A549 (cell line): ENCODE results near the gene R3HDM2. TPM values are rescaled to one million over a fixed set of nuclear protein-coding genes. Genes with fewer than 3 reads are reported as not detected.

Source experiments
- ATAC-seq, 2 experiments: fragments of 200-7000 bp in 1 of 2; fragments of >200 bp in 1 of 2; cut with Nextera tagmentation in 1 of 2; cut with Tn5 transposase in 1 of 2; 3 replicates each; pipeline versions ENCODE4 v1.8.0 to v1.9.1; 2018 to 2020; ENCODE audit warnings: mild to moderate bottlenecking in 1 of 2, moderate library complexity in 1 of 2
- CTCF ChIA-PET: fragments of 300-600 bp; sonication (Branson Sonifier 250); formaldehyde crosslinking; extraction: SDS; loops from one replicate; lab custom pipeline; 2021; ENCODE audit warnings: antibody characterized with exemption, inconsistent platforms; lab: Yijun Ruan, JAX
- POLR2A ChIA-PET: fragments of 350-600 bp; formaldehyde crosslinking; extraction: SDS; loops from one replicate; lab custom pipeline; 2021; ENCODE audit warnings: antibody characterized with exemption, inconsistent platforms; lab: Yijun Ruan, JAX
- DNase-seq, 2 experiments: peaks; one replicate each; pipeline versions ENCODE4 v3.0.0 to v3.0.0-alpha.2; 2011 to 2016; ENCODE audit warnings: low read depth in 1 of 2, low spot score in 1 of 2
- FAIRE-seq: peaks from 2 replicates; lab custom pipeline; 2011; peaks lifted over from hg19 to GRCh38; lab: Jason Lieb, UNC
- H3K27ac ChIP-seq, 2 experiments: fragments of >200 bp; sonication (Bioruptor Twin); formaldehyde crosslinking; 3 replicates each; pipeline ENCODE4 v1.5.1; 2016 to 2017
- H3K4me1 ChIP-seq: fragments of >200 bp; sonication (Bioruptor Twin); formaldehyde crosslinking; 3 replicates; pipeline ENCODE4 v1.6.1; 2016
- H3K4me2 ChIP-seq: fragments of >200 bp; sonication (Bioruptor Twin); formaldehyde crosslinking; 3 replicates; pipeline ENCODE4 v1.6.1; 2016
- H3K4me3 ChIP-seq: fragments of >200 bp; sonication (Bioruptor Twin); formaldehyde crosslinking; 3 replicates; pipeline ENCODE4 v1.5.1; 2016
- H3K9me3 ChIP-seq: fragments of >200 bp; sonication (Bioruptor Twin); formaldehyde crosslinking; 3 replicates; pipeline ENCODE4 v1.6.1; 2016
- ATOH8 ChIP-seq: fragments of 250-450 bp; sonication (Bioruptor Pico); IDR thresholded peaks from 2 replicates; pipeline ENCODE4 v1.5.0; 2020; ENCODE audit warnings: low read depth, mild to moderate bottlenecking, moderate library complexity
- CBX2 ChIP-seq: fragments of 200-600 bp; sonication (generic); IDR thresholded peaks from 2 replicates; pipeline ENCODE4 v1.6.1; 2016; ENCODE audit warnings: low read depth, mild to moderate bottlenecking, borderline replicate concordance
- CBX8 ChIP-seq: fragments of 200-600 bp; sonication (generic); IDR thresholded peaks from 2 replicates; pipeline ENCODE4 v1.6.1; 2016
- CHD2 ChIP-seq: fragments of 150-350 bp; IDR thresholded peaks from 2 replicates; pipeline ENCODE4 v1.6.1; 2014; ENCODE audit warnings: low read length; ENCODE audit not compliant: partially characterized antibody
- CTCF ChIP-seq: fragments of >200 bp; sonication (Bioruptor Twin); formaldehyde crosslinking; IDR thresholded peaks from 3 replicates; pipeline ENCODE4 v1.5.1; 2016
- ESRRA ChIP-seq: fragments of 150-350 bp; IDR thresholded peaks from 2 replicates; pipeline ENCODE4 v1.6.1; 2014; ENCODE audit warnings: mild to moderate bottlenecking, low read length, borderline replicate concordance
- FOSB ChIP-seq: fragments of 250-450 bp; sonication (Bioruptor Pico); IDR thresholded peaks from 2 replicates; pipeline ENCODE4 v1.5.0; 2020; ENCODE audit warnings: mild to moderate bottlenecking, moderate library complexity
- FOXS1 ChIP-seq: fragments of 250-450 bp; sonication (Bioruptor Pico); IDR thresholded peaks from 2 replicates; pipeline ENCODE4 v1.5.0; 2020; ENCODE audit warnings: mild to moderate bottlenecking, moderate library complexity
- GATA3 ChIP-seq: IDR thresholded peaks from 2 replicates; pipeline ENCODE4 v1.6.1; 2012; ENCODE audit warnings: borderline replicate concordance
- HEYL ChIP-seq: fragments of 250-450 bp; sonication (Bioruptor Pico); IDR thresholded peaks from 2 replicates; pipeline ENCODE4 v1.8.0; 2021; ENCODE audit warnings: mild to moderate bottlenecking, moderate library complexity
- JUN ChIP-seq, 2 experiments: fragments of >200 bp; sonication (Bioruptor Twin); formaldehyde crosslinking; IDR thresholded peaks; 2 replicates in 1 of 2; 3 replicates in 1 of 2; pipeline ENCODE4 v1.6.1; 2016 to 2017
- MAFK ChIP-seq: fragments of 450-650 bp; IDR thresholded peaks from 2 replicates; pipeline ENCODE4 v1.6.1; 2014; ENCODE audit not compliant: partially characterized antibody
- MAX ChIP-seq: IDR thresholded peaks from 2 replicates; pipeline ENCODE4 v1.6.1; 2012
- NFE2L2 ChIP-seq: fragments of 150-350 bp; conservative IDR thresholded peaks from 2 replicates; pipeline ENCODE4 v1.6.1; 2014; ENCODE audit warnings: low read length
- NPAS2 ChIP-seq: fragments of 250-450 bp; sonication (Bioruptor Pico); IDR thresholded peaks from 2 replicates; pipeline ENCODE4 v1.8.0; 2022; ENCODE audit warnings: mild to moderate bottlenecking, moderate library complexity, borderline replicate concordance
- PBX3 ChIP-seq: IDR thresholded peaks from 2 replicates; pipeline ENCODE4 v1.6.1; 2012
- POLR2A ChIP-seq: IDR thresholded peaks from 2 replicates; pipeline ENCODE4 v1.6.1; 2012; ENCODE audit warnings: mild to moderate bottlenecking, low read length
- RNF2 ChIP-seq: fragments of 200-600 bp; sonication (generic); IDR thresholded peaks from 2 replicates; pipeline ENCODE4 v1.6.1; 2016; ENCODE audit warnings: low read depth, mild to moderate bottlenecking, antibody characterized with exemption, moderate library complexity, borderline replicate concordance
- SREBF2 ChIP-seq: fragments of 450-650 bp; IDR thresholded peaks from 2 replicates; pipeline ENCODE4 v1.6.1; 2014; ENCODE audit warnings: mild to moderate bottlenecking, moderate library complexity
- TFCP2L1 ChIP-seq: fragments of 250-450 bp; sonication (Bioruptor Pico); IDR thresholded peaks from 2 replicates; pipeline ENCODE4 v1.5.0; 2021; ENCODE audit warnings: mild to moderate bottlenecking
- WGBS: methylation state at CpG from one replicate; pipeline ENCODE4 v1.1.6; 2017; ENCODE audit errors: missing lambda C conversion rate; 5-methylcytosine and 5-hydroxymethylcytosine counted together
- polyA plus RNA-seq, 4 experiments: library from polyadenylated mRNA; depleted of rRNA in 3 of 4; stranded (reverse); fragments of >200 nt; fragmentation: RNase III in 1 of 4; extraction: RNeasy Plus Mini Kit Qiagen cat#74134 plus additional on column Dnase treatment in 1 of 4; gene quantifications; 2 replicates in 3 of 4; 3 replicates in 1 of 4; pipeline ENCODE4 v1.2.3, GENCODE V29; 2011 to 2017
- TF ChIP-seq, protein P1 (sequence below): fragments of 200-600 bp; sonication (generic); IDR thresholded peaks from 2 replicates; pipeline ENCODE4 v1.6.1; 2016; ENCODE audit warnings: antibody characterized with exemption, mild to moderate bottlenecking, moderate library complexity
- TF ChIP-seq, protein P2 (sequence below): fragments of 150-350 bp; IDR thresholded peaks from 2 replicates; pipeline ENCODE4 v1.6.1; 2014; ENCODE audit warnings: low read depth, mild to moderate bottlenecking, low read length

R3HDM2 gene
- polyA plus RNA-seq, 2 of the 4 experiments (the other 2 are of a cell fraction): 14.0 to 30.6 TPM

DNA sequence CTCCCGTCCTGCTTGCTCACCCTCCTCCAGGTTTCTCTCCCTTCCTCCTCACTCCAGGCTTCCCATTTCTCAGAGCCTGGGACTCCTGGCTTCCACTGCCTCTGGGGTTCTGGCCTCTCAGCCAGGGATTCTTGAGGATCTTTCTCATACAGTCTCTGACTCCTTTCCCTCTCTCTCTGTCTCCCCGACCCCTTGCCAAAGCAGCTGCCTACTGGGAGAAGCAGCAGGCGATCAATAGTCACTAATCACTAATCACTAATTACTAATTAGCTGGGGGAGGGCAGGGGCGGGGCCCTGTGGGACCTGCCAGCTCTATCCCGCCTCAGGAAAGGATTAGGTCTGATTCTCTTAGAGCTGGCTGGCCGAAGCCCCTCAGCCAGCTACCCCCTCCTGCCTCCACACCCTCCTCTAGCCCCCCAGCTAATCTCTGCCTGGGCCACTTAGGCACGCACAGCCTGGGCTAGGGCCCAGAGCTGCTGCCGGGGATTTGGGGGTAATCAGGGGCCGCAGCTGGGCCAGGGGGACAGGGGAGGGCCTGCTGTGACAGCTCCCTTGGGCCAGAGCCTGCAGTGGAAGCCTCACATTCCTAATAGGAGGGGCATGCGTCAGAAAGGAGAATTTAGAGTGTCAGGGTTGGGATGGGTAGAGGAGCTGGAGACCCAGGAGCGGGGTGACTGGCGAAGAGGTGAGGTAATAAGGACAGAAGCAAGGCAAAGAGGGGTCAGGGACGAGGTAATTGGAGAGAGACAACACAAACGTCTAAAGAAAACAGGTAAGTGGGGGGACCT lies 211.4 kb downstream of the R3HDM2 start:
- no peak for FAIRE-seq
- ATAC-seq: no peak
- Histone ChIP-seq H3K4me2 (no peak overlapping the region), H3K4me3 (no peak overlapping the region), H3K9me3 (no peaks in the 10 kb centered on the region), H3K4me1 (peaks cover 17% of the 10 kb centered on the region; the same call in 2 of the 3 replicates), H3K27ac (no peak overlapping the region)
- POLR2A ChIA-PET: no interaction called here
- CTCF ChIA-PET: interaction anchor here (0.6 to 8.5 kb wide), 2 partner anchors 16 to 44 kb away, joined by 3 to 615 read pairs; partner anchors contain the start of gene SHMT2
- TF ChIP-seq, protein P1, sequence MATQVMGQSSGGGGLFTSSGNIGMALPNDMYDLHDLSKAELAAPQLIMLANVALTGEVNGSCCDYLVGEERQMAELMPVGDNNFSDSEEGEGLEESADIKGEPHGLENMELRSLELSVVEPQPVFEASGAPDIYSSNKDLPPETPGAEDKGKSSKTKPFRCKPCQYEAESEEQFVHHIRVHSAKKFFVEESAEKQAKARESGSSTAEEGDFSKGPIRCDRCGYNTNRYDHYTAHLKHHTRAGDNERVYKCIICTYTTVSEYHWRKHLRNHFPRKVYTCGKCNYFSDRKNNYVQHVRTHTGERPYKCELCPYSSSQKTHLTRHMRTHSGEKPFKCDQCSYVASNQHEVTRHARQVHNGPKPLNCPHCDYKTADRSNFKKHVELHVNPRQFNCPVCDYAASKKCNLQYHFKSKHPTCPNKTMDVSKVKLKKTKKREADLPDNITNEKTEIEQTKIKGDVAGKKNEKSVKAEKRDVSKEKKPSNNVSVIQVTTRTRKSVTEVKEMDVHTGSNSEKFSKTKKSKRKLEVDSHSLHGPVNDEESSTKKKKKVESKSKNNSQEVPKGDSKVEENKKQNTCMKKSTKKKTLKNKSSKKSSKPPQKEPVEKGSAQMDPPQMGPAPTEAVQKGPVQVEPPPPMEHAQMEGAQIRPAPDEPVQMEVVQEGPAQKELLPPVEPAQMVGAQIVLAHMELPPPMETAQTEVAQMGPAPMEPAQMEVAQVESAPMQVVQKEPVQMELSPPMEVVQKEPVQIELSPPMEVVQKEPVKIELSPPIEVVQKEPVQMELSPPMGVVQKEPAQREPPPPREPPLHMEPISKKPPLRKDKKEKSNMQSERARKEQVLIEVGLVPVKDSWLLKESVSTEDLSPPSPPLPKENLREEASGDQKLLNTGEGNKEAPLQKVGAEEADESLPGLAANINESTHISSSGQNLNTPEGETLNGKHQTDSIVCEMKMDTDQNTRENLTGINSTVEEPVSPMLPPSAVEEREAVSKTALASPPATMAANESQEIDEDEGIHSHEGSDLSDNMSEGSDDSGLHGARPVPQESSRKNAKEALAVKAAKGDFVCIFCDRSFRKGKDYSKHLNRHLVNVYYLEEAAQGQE: no peak
- no peak for TF ChIP-seq ATOH8 (CRISPR knock-in tag)
- no peak for TF ChIP-seq CTCF
- no peak for TF ChIP-seq RNF2
- no peak for TF ChIP-seq SREBF2
- TF ChIP-seq CHD2: no peak
- no peak for TF ChIP-seq JUN (IDR thresholded peaks at IDR 0.05)
- no peak for TF ChIP-seq ESRRA
- no peak for TF ChIP-seq POLR2A
- no peak for TF ChIP-seq FOSB
- TF ChIP-seq CBX8: no peak
- TF ChIP-seq HEYL (CRISPR knock-in tag): no peak
- no peak for TF ChIP-seq NFE2L2
- no peak for DNase-seq
- 69% methylated on average over 11 of the region's 14 CpGs for WGBS

DNA sequence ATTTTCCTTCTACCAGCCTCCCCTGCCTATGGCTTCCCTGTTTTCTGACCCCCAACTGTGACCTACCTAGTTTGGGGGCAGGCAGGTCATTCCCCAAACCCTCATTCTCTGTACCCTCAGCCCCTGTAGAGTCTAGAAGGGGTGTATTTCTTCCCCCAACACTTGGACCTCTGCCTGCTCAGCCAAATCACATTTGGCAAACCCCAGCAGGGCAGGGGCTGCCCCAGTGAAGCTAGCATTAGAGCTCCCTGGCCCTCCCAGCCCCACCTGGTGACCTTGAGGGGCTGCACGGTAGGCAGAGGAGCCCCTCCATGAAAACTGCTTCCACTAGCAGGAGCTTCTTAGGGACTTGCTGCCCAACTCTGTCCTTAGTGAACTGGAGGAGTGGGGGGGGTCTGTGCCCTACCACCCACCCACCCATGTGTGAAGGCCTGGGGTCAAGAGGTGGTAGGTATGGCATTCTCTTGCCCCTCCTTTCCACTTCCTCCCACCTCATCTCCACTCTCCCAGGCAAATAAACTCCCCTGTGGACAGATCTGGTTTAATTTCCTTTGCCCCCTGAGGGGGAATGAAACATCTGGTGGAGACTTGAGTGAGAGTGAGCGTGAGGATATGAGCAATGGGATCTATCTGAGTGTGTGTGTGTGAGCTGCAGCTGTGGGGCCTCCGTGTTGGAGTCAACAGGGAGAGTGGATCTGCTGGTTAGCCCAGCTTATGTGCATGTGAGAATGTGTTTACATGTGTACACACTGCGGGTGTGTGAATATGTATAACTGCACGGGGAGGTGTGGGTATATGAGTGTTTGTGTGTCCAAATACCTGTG lies 212.6 kb downstream of the R3HDM2 start:
- CTCF ChIA-PET: interaction anchor here (0.8 to 8.5 kb wide), 3 partner anchors 11 to 35 kb away, joined by 4 to 615 read pairs (median 4); partner anchors contain the start of gene SHMT2
- Histone ChIP-seq H3K4me2 (no peak overlapping the region), H3K4me3 (no peak overlapping the region), H3K27ac (no peak overlapping the region), H3K9me3 (no peaks in the 10 kb centered on the region), H3K4me1 (peaks cover 27% of the 10 kb centered on the region)
- WGBS: 79% methylated on average over 5 of the region's 5 CpGs
- ATAC-seq (no peak), DNase-seq (no peak), FAIRE-seq (no peak)
- POLR2A ChIA-PET: no interaction called here
- no peak for TF ChIP-seq TFCP2L1
- no peak for TF ChIP-seq GATA3
- no peak for TF ChIP-seq CBX2
- TF ChIP-seq CBX8: no peak
- no peak for TF ChIP-seq CHD2
- TF ChIP-seq NPAS2 (CRISPR knock-in tag): no peak
- no peak for TF ChIP-seq ESRRA
- no peak for TF ChIP-seq MAFK
- no peak for TF ChIP-seq RNF2
- TF ChIP-seq FOXS1 (CRISPR knock-in tag): no peak
- TF ChIP-seq, protein P2, sequence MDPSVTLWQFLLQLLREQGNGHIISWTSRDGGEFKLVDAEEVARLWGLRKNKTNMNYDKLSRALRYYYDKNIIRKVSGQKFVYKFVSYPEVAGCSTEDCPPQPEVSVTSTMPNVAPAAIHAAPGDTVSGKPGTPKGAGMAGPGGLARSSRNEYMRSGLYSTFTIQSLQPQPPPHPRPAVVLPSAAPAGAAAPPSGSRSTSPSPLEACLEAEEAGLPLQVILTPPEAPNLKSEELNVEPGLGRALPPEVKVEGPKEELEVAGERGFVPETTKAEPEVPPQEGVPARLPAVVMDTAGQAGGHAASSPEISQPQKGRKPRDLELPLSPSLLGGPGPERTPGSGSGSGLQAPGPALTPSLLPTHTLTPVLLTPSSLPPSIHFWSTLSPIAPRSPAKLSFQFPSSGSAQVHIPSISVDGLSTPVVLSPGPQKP: no peak
- TF ChIP-seq PBX3: no peak
- no peak for TF ChIP-seq MAX
